Ishikawa (cell line): ENCODE measurements around the gene TOP1.

ENCODE experiments used
- CEBPB ChIP-seq: IDR thresholded peaks from 2 replicates; pipeline ENCODE4 v1.6.1; 2012
- CREB1 ChIP-seq: IDR thresholded peaks from 2 replicates; pipeline ENCODE4 v1.6.1; 2012; ENCODE audit warnings: low read depth
- FOXM1 ChIP-seq: IDR thresholded peaks from 2 replicates; pipeline ENCODE4 v1.6.1; 2012; ENCODE audit warnings: low read depth, borderline replicate concordance
- RAD21 ChIP-seq: IDR thresholded peaks from 2 replicates; pipeline ENCODE4 v1.6.1; 2012; ENCODE audit warnings: low read depth
- TEAD4 ChIP-seq: IDR thresholded peaks from 2 replicates; pipeline ENCODE4 v1.6.1; 2012
- YY1 ChIP-seq: IDR thresholded peaks from 2 replicates; pipeline ENCODE4 v1.6.1; 2012; ENCODE audit warnings: low read depth
- TF ChIP-seq, protein P1 (sequence below): IDR thresholded peaks from 2 replicates; pipeline ENCODE4 v1.6.1; 2012
- TF ChIP-seq, protein P2 (sequence below): IDR thresholded peaks from 2 replicates; pipeline ENCODE4 v1.6.1; 2012; ENCODE audit warnings: low read depth, mild to moderate bottlenecking

DNA sequence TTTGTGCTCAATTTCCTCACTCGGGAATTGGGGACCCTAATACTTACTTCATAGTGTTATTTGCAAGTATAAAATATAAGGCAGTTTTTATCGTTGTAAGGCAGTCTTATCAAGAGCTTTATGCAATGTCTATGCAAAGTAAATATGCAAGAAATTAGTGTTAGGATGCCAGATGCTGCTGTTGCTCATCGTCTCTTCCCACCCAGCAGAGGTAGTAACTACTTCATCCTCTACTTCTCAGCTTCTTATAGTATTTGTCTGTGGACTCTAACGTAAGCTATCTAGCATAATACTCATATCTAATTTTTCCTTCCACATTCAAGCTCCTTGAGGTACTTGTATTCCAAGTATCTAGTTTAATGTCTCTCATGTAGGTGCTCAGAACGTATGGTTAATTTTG is 120.3 kb downstream of the TOP1 start:
- TF ChIP-seq FOXM1 (no peak), TEAD4 (no peak), CREB1 (no peak), RAD21 (no peak), CEBPB (no peak), YY1 (no peak)
- TF ChIP-seq, protein P1, sequence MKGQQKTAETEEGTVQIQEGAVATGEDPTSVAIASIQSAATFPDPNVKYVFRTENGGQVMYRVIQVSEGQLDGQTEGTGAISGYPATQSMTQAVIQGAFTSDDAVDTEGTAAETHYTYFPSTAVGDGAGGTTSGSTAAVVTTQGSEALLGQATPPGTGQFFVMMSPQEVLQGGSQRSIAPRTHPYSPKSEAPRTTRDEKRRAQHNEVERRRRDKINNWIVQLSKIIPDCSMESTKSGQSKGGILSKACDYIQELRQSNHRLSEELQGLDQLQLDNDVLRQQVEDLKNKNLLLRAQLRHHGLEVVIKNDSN = no peak
- TF ChIP-seq, protein P2, sequence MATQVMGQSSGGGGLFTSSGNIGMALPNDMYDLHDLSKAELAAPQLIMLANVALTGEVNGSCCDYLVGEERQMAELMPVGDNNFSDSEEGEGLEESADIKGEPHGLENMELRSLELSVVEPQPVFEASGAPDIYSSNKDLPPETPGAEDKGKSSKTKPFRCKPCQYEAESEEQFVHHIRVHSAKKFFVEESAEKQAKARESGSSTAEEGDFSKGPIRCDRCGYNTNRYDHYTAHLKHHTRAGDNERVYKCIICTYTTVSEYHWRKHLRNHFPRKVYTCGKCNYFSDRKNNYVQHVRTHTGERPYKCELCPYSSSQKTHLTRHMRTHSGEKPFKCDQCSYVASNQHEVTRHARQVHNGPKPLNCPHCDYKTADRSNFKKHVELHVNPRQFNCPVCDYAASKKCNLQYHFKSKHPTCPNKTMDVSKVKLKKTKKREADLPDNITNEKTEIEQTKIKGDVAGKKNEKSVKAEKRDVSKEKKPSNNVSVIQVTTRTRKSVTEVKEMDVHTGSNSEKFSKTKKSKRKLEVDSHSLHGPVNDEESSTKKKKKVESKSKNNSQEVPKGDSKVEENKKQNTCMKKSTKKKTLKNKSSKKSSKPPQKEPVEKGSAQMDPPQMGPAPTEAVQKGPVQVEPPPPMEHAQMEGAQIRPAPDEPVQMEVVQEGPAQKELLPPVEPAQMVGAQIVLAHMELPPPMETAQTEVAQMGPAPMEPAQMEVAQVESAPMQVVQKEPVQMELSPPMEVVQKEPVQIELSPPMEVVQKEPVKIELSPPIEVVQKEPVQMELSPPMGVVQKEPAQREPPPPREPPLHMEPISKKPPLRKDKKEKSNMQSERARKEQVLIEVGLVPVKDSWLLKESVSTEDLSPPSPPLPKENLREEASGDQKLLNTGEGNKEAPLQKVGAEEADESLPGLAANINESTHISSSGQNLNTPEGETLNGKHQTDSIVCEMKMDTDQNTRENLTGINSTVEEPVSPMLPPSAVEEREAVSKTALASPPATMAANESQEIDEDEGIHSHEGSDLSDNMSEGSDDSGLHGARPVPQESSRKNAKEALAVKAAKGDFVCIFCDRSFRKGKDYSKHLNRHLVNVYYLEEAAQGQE = no peak
